IMR-90 (cell line): ENCODE results near the gene RNPEPL1. TPM values are rescaled to one million over a fixed set of nuclear protein-coding genes. Genes with fewer than 3 reads are reported as not detected.

Experiments
- ATAC-seq: fragments of 200-7000 bp; cut with Tn5 transposase; 2 replicates; pipeline ENCODE4 v1.9.1; 2020; ENCODE audit warnings: low read depth, mild to moderate bottlenecking, moderate library complexity
- BruUV-seq: library from RNA; stranded (reverse); fragments of 400-500 nt; replicated peaks from 2 replicates; lab custom pipeline; 2021; lab: Mats Ljungman, UMichigan
- CTCF ChIA-PET: fragments of 300-600 bp; formaldehyde crosslinking; extraction: SDS; loops from one replicate; lab custom pipeline; 2021; ENCODE audit warnings: antibody characterized with exemption; lab: Yijun Ruan, JAX
- POLR2A ChIA-PET: fragments of 300-600 bp; sonication (Branson Sonifier 250); formaldehyde crosslinking; loops from one replicate; lab custom pipeline; 2022; ENCODE audit warnings: antibody characterized with exemption; ENCODE audit not compliant: unreplicated experiment; lab: Charles Lee
- DNase-seq: peaks from one replicate; pipeline ENCODE4 v3.0.0; 2013
- H2AFZ ChIP-seq: replicated peaks from 2 replicates; pipeline ENCODE3; 2013; ENCODE audit warnings: low read length, mild to moderate bottlenecking; ENCODE audit not compliant: poor library complexity
- H2AK5ac ChIP-seq: 2 replicates; pipeline ENCODE4 v1.6.1; 2013; ENCODE audit warnings: low read depth, low read length, inconsistent platforms
- H2AK9ac ChIP-seq: replicated peaks from 2 replicates; pipeline ENCODE3; 2013; ENCODE audit warnings: mild to moderate bottlenecking, low read depth, low read length, moderate library complexity; ENCODE audit not compliant: poor library complexity
- H2BK120ac ChIP-seq: 2 replicates; pipeline ENCODE4 v1.6.1; 2013; ENCODE audit warnings: low read depth, low read length, inconsistent platforms
- H2BK15ac ChIP-seq: 3 replicates; pipeline ENCODE4 v1.6.1; 2013; ENCODE audit warnings: low read depth, low read length, inconsistent platforms
- H2BK20ac ChIP-seq: 2 replicates; pipeline ENCODE4 v1.6.1; 2013; ENCODE audit warnings: low read depth, mild to moderate bottlenecking, inconsistent platforms, low read length, moderate library complexity
- H2BK5ac ChIP-seq: 2 replicates; pipeline ENCODE4 v1.6.1; 2013; ENCODE audit warnings: mild to moderate bottlenecking, low read depth, low read length, inconsistent platforms; ENCODE audit not compliant: poor library complexity, severe bottlenecking
- H3K14ac ChIP-seq: replicated peaks from 2 replicates; pipeline ENCODE4 v1.6.1; 2013; ENCODE audit warnings: low read depth, low read length, inconsistent platforms
- H3K18ac ChIP-seq: 2 replicates; pipeline ENCODE4 v1.6.1; 2013; ENCODE audit warnings: low read depth, low read length, control low read depth
- H3K23ac ChIP-seq: 2 replicates; pipeline ENCODE4 v1.6.1; 2013; ENCODE audit warnings: low read depth, low read length, inconsistent platforms
- H3K27ac ChIP-seq: 2 replicates; pipeline ENCODE4 v1.5.1; 2013; ENCODE audit warnings: mild to moderate bottlenecking, control low read depth, low read length; ENCODE audit not compliant: insufficient read depth
- H3K27me3 ChIP-seq: 2 replicates; pipeline ENCODE4 v1.6.1; 2013; ENCODE audit warnings: low read length; ENCODE audit not compliant: control insufficient read depth, insufficient read depth
- H3K36me3 ChIP-seq: 2 replicates; pipeline ENCODE4 v1.6.1; 2013; ENCODE audit warnings: low read length, mixed read lengths; ENCODE audit not compliant: control insufficient read depth, insufficient read depth
- H3K4ac ChIP-seq: 2 replicates; pipeline ENCODE4 v1.6.1; 2013; ENCODE audit warnings: low read depth, low read length, inconsistent platforms
- H3K4me1 ChIP-seq: 2 replicates; pipeline ENCODE4 v1.6.1; 2013; ENCODE audit warnings: low read length, mixed read lengths; ENCODE audit not compliant: control insufficient read depth, insufficient read depth
- H3K4me2 ChIP-seq: 2 replicates; pipeline ENCODE4 v1.6.1; 2013; ENCODE audit warnings: low read depth, mild to moderate bottlenecking, control low read depth, low read length, moderate library complexity
- H3K4me3 ChIP-seq: 2 replicates; pipeline ENCODE4 v1.5.1; 2013; ENCODE audit warnings: low read depth, mild to moderate bottlenecking, control low read depth, low read length, moderate library complexity; ENCODE audit not compliant: insufficient read depth
- H3K56ac ChIP-seq: 2 replicates; pipeline ENCODE4 v1.6.1; 2013; ENCODE audit warnings: low read length, inconsistent platforms; ENCODE audit not compliant: insufficient read depth; ENCODE audit errors: extremely low read depth
- H3K79me1 ChIP-seq, 2 experiments: 2 replicates each; pipeline ENCODE4 v1.6.1; 2013; ENCODE audit warnings: low read length in 2 of 2, inconsistent platforms in 1 of 2, low read depth in 1 of 2
- H3K9ac ChIP-seq: 2 replicates; pipeline ENCODE4 v1.6.1; 2013; ENCODE audit warnings: low read depth, low read length, control low read depth
- H3K9me1 ChIP-seq: 2 replicates; pipeline ENCODE4 v1.6.1; 2013; ENCODE audit warnings: low read length, inconsistent platforms; ENCODE audit not compliant: insufficient read depth
- H3K9me3 ChIP-seq: 2 replicates; pipeline ENCODE4 v1.6.1; 2013; ENCODE audit warnings: low read length; ENCODE audit not compliant: control insufficient read depth, insufficient read depth
- H4K20me1 ChIP-seq: 2 replicates; pipeline ENCODE4 v1.6.1; 2013; ENCODE audit warnings: low read length, inconsistent platforms; ENCODE audit not compliant: insufficient read depth
- H4K5ac ChIP-seq: 2 replicates; pipeline ENCODE4 v1.6.1; 2013; ENCODE audit warnings: mild to moderate bottlenecking, low read depth, low read length, control low read depth
- H4K8ac ChIP-seq, 2 experiments: 2 replicates each; pipeline ENCODE4 v1.6.1; 2013; ENCODE audit warnings: low read depth in 2 of 2, low read length in 2 of 2, control low read depth in 1 of 2, inconsistent platforms in 1 of 2
- H4K91ac ChIP-seq: 2 replicates; pipeline ENCODE4 v1.6.1; 2013; ENCODE audit warnings: low read depth, low read length, inconsistent platforms; ENCODE audit not compliant: insufficient read depth
- BHLHE40 ChIP-seq: fragments of 150-350 bp; IDR thresholded peaks from 2 replicates; pipeline ENCODE4 v1.6.1; 2016; ENCODE audit warnings: mild to moderate bottlenecking, low read depth, low read length
- CEBPB ChIP-seq: IDR thresholded peaks from 2 replicates; pipeline ENCODE4 v1.6.1; 2012; ENCODE audit warnings: low read depth, low read length, improper control_type of control experiment
- MAZ ChIP-seq: IDR thresholded peaks from 2 replicates; pipeline ENCODE4 v1.6.1; 2012; ENCODE audit warnings: low read depth, mild to moderate bottlenecking, low read length, improper control_type of control experiment, moderate library complexity, borderline replicate concordance
- RAD21 ChIP-seq: IDR thresholded peaks from 2 replicates; pipeline ENCODE4 v1.6.1; 2012; ENCODE audit warnings: low read length, improper control_type of control experiment
- WGBS, 2 experiments: methylation state at CpG; one replicate each; pipeline versions ENCODE4 v1.1.5 to v1.1.7; 2013; ENCODE audit warnings: missing lambda C conversion rate in 2 of 2; ENCODE audit not compliant: insufficient read length in 1 of 2; ENCODE audit errors: extremely low coverage in 2 of 2; 5-methylcytosine and 5-hydroxymethylcytosine counted together
- dilution Hi-C: fragments of 300-500 bp; cut with HindIII; formaldehyde crosslinking; loops from one replicate; pipeline ENCODE4 v1.14.3; 2018; ENCODE audit warnings: low sequenced_read_pairs; ENCODE audit not compliant: unreplicated experiment
- in situ Hi-C: fragments of 300-500 bp; cut with MboI; formaldehyde crosslinking; loops from 3 replicates; pipeline ENCODE4 v1.14.3; 2019; ENCODE audit warnings: low sequenced_read_pairs, inconsistent platforms, mixed read lengths
- intact Hi-C: fragments of 100-400 bp; cut with micrococcal nuclease; formaldehyde crosslinking; loops from 2 replicates; pipeline ENCODE4 v1.10.0; 2022
- polyA plus RNA-seq, 3 experiments: library from polyadenylated mRNA; depleted of rRNA; stranded (reverse); fragments of >200 nt; gene quantifications; 2 replicates each; pipeline ENCODE4 v1.2.3, GENCODE V29; 2012; ENCODE audit warnings: low replicate concordance in 1 of 3
- total RNA-seq: library from RNA; depleted of rRNA; stranded (reverse); fragments of >200 nt; gene quantifications from 2 replicates; pipeline ENCODE4 v1.2.3, GENCODE V29; 2012
- TF ChIP-seq, protein P1 (sequence below): conservative IDR thresholded peaks from 2 replicates; pipeline ENCODE4 v1.5.1; 2012; ENCODE audit warnings: mild to moderate bottlenecking, low read depth, low read length, improper control_type of control experiment

RNPEPL1 gene
- total and polyA plus RNA-seq, 2 of the 4 experiments (the other 2 are of a cell fraction): 3.8 to 18.7 TPM

DNA sequence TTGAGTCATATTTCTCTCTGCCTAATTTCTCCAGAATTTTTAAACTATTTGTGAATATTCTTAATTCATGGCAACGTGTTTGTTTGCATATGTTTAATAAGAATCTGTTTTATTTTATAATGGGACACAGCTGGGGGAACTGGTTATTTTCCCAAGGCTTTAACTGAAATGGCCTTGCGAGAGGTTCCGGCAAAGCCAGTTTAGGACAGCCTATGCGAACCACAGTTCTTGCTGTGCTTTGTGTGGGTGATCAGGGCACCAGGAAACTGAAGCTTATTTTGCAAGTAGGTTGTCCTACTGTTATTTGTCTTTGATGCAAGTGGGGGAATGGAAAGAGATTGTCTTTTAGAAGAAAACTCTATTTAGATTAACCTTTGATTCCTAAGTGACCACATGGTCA is 17.0 kb upstream of the RNPEPL1 start:
- no CpG with 5 or more reads among the region's 4 CpGs for WGBS, 2 experiments
- no peak overlapping the region for H3K18ac ChIP-seq
- H3K27ac ChIP-seq: no peak overlapping the region
- H3K9me3 ChIP-seq: no peaks in the 10 kb centered on the region
- H2BK120ac ChIP-seq: no peak overlapping the region
- TF ChIP-seq MAZ (no peak), BHLHE40 (no peak), RAD21 (no peak), CEBPB (no peak)
- TF ChIP-seq, protein P1, sequence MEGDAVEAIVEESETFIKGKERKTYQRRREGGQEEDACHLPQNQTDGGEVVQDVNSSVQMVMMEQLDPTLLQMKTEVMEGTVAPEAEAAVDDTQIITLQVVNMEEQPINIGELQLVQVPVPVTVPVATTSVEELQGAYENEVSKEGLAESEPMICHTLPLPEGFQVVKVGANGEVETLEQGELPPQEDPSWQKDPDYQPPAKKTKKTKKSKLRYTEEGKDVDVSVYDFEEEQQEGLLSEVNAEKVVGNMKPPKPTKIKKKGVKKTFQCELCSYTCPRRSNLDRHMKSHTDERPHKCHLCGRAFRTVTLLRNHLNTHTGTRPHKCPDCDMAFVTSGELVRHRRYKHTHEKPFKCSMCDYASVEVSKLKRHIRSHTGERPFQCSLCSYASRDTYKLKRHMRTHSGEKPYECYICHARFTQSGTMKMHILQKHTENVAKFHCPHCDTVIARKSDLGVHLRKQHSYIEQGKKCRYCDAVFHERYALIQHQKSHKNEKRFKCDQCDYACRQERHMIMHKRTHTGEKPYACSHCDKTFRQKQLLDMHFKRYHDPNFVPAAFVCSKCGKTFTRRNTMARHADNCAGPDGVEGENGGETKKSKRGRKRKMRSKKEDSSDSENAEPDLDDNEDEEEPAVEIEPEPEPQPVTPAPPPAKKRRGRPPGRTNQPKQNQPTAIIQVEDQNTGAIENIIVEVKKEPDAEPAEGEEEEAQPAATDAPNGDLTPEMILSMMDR: no peak
- H3K4me1 ChIP-seq: no peaks in the 10 kb centered on the region
- H3K9ac ChIP-seq: no peak overlapping the region
- H2BK20ac ChIP-seq: no peak overlapping the region
- no peaks in the 10 kb centered on the region for H3K27me3 ChIP-seq
- H3K14ac ChIP-seq: no peak overlapping the region
- no peak for ATAC-seq
- H3K36me3 ChIP-seq: peaks cover 11% of the 10 kb centered on the region
- H3K56ac ChIP-seq: no peak overlapping the region
- no peak overlapping the region for H2AK9ac ChIP-seq
- dilution Hi-C loops: no loop called here
- H3K4me3 ChIP-seq: no peak overlapping the region
- no peak overlapping the region for H4K91ac ChIP-seq
- no TSS peak for BruUV-seq
- H2AK5ac ChIP-seq: no peak overlapping the region
- CTCF ChIA-PET: no interaction called here
- POLR2A ChIA-PET: no interaction called here
- H2BK15ac ChIP-seq: no peak overlapping the region
- no peak overlapping the region for H2AFZ ChIP-seq
- H3K79me1 ChIP-seq: peaks cover 13 to 30% of the 10 kb centered on the region in 2 experiments; a peak in 3 of 4 replicates
- H3K4me2 ChIP-seq: no peak overlapping the region
- no peak for DNase-seq
- H3K9me1 ChIP-seq: peaks cover 10% of the 10 kb centered on the region; the same call in 1 of the 2 replicates
- no peak overlapping the region for H4K8ac ChIP-seq
- H2BK5ac ChIP-seq: no peak overlapping the region
- no peak overlapping the region for H3K23ac ChIP-seq
- no peak overlapping the region for H3K4ac ChIP-seq
- H4K20me1 ChIP-seq: peaks cover 4% of the 10 kb centered on the region
- intact Hi-C loops: no loop called here
- in situ Hi-C loops: no loop called here
- H4K5ac ChIP-seq: no peak overlapping the region
